Fibroblast of pulmonary artery (primary cell): ENCODE measurements around the gene IMPG2.

Experiments
- DNase-seq: peaks from one replicate; pipeline ENCODE4 v3.0.0-alpha.2; 2010; ENCODE audit warnings: low read depth
- H3K4me3 ChIP-seq: replicated peaks from 2 replicates; pipeline ENCODE4 v1.5.1; 2011; ENCODE audit warnings: low read depth, mild to moderate bottlenecking, control low read depth, low read length, moderate library complexity
- CTCF ChIP-seq: IDR thresholded peaks from 2 replicates; pipeline ENCODE4 v1.5.1; 2011; ENCODE audit warnings: mild to moderate bottlenecking, control low read depth, low read length, inconsistent platforms; ENCODE audit errors: missing control alignments

The IMPG2 gene

GRCh38 chr3:101212730-101213129 is 107.6 kb downstream of the IMPG2 start:
- DNase-seq: no peak
- no peak overlapping the region for H3K4me3 ChIP-seq
- no peak for TF ChIP-seq CTCF

GRCh38 chr3:101204246-101204645 is 116.1 kb downstream of the IMPG2 start:
- DNase-seq: no peak
- no peak overlapping the region for H3K4me3 ChIP-seq
- no peak for TF ChIP-seq CTCF

GRCh38 chr3:101203411-101203810 is 117.0 kb downstream of the IMPG2 start:
- DNase-seq: peak; percentile 20
- no peak for TF ChIP-seq CTCF
- no peak overlapping the region for H3K4me3 ChIP-seq

- TF ChIP-seq CTCF: no peak
- H3K4me3 ChIP-seq: no peak overlapping the region
- no peak for DNase-seq
Observed at GRCh38 chr3:101202640-101203039, 117.7 kb downstream of the IMPG2 start.

- DNase-seq: no peak
- no peak overlapping the region for H3K4me3 ChIP-seq
- no peak for TF ChIP-seq CTCF
Observed at GRCh38 chr3:101200461-101200860, 119.9 kb downstream of the IMPG2 start.

- peak; percentile 79 for TF ChIP-seq CTCF
- no peak overlapping the region for H3K4me3 ChIP-seq
- peak; percentile 78 for DNase-seq
Observed at GRCh38 chr3:101195951-101196713, 124.2 kb downstream of the IMPG2 start.

GRCh38 chr3:101194392-101194791 is 126.0 kb downstream of the IMPG2 start:
- no peak for DNase-seq
- no peak overlapping the region for H3K4me3 ChIP-seq
- no peak for TF ChIP-seq CTCF
